K562 (cell line): ENCODE measurements around the gene NMNAT3. TPM values are rescaled to one million over a fixed set of nuclear protein-coding genes. Genes with fewer than 3 reads are reported as not detected.

Experiments
- ATAC-seq: fragments of 200-7000 bp; cut with Tn5 transposase; 3 replicates; pipeline ENCODE4 v1.9.1; 2020; ENCODE audit warnings: moderate library complexity
- BruUV-seq: library from RNA; stranded (reverse); fragments of 400-500 nt; replicated peaks from 2 replicates; lab custom pipeline; 2021; lab: Mats Ljungman, UMichigan
- CTCF ChIA-PET: fragments of 300-600 bp; formaldehyde crosslinking; extraction: SDS; loops from one replicate; lab custom pipeline; 2021; ENCODE audit warnings: low intra/inter-chr PET ratio; lab: Yijun Ruan, JAX
- POLR2A ChIA-PET: fragments of 300-600, 350-650 bp; sonication (Branson Sonifier 250); formaldehyde crosslinking; extraction: SDS; loops from one replicate; lab custom pipeline; 2021; ENCODE audit warnings: antibody characterized with exemption, inconsistent platforms; lab: Yijun Ruan, JAX
- DNase-seq, 4 experiments: peaks; one replicate each; pipeline versions ENCODE4 v3.0.0 to v3.0.0-alpha.2; 2011 to 2018; ENCODE audit warnings: low spot score in 3 of 4, mixed read lengths in 3 of 4; ENCODE audit errors: extremely low read depth in 1 of 4
- FAIRE-seq: peaks from 2 replicates; lab custom pipeline; 2011; peaks lifted over from hg19 to GRCh38; lab: Jason Lieb, UNC
- H2AFZ ChIP-seq: 2 replicates; pipeline ENCODE4 v1.6.0; 2011; ENCODE audit warnings: low read depth, low read length, control low read depth, inconsistent platforms
- H3K27ac ChIP-seq: fragments of 200-600 bp; 3 replicates; pipeline ENCODE4 v1.8.0; 2011; ENCODE audit warnings: low read depth, mild to moderate bottlenecking, control low read depth, inconsistent platforms, low read length, moderate library complexity, mixed read lengths; ENCODE audit errors: extremely low read depth
- H3K27me3 ChIP-seq, 2 experiments: fragments of 300-600 bp in 1 of 2; 2 replicates in 1 of 2; 3 replicates in 1 of 2; pipeline versions ENCODE4 v1.6.0 to v1.8.0; 2011; ENCODE audit warnings: inconsistent platforms in 2 of 2, low read length in 2 of 2, mild to moderate bottlenecking in 1 of 2, mixed read lengths in 1 of 2, moderate library complexity in 1 of 2; ENCODE audit not compliant: control insufficient read depth in 2 of 2, insufficient read depth in 2 of 2
- H3K36me3 ChIP-seq: fragments of 300-600 bp; 3 replicates; pipeline ENCODE4 v1.8.0; 2011; ENCODE audit warnings: mild to moderate bottlenecking, low read length, inconsistent platforms; ENCODE audit not compliant: control insufficient read depth, insufficient read depth
- H3K4me1 ChIP-seq, 2 experiments: fragments of 200-600 bp in 1 of 2; replicated peaks in 1 of 2; 2 replicates in 1 of 2; 3 replicates in 1 of 2; pipeline versions ENCODE4 v1.5.1 to v1.8.0; 2011; ENCODE audit warnings: inconsistent platforms in 2 of 2, low read length in 2 of 2, mild to moderate bottlenecking in 1 of 2, mixed read lengths in 1 of 2, moderate library complexity in 1 of 2; ENCODE audit not compliant: control insufficient read depth in 2 of 2, insufficient read depth in 2 of 2
- H3K4me2 ChIP-seq: 2 replicates; pipeline ENCODE4 v1.6.1; 2011; ENCODE audit warnings: low read length, control low read depth, inconsistent platforms, mixed read lengths; ENCODE audit not compliant: insufficient read depth
- H3K4me3 ChIP-seq: fragments of 200-600 bp; sonication (generic), shearing (Covaris generic); 2 replicates; pipeline ENCODE4 v1.5.1; 2016; ENCODE audit warnings: control low read depth, inconsistent platforms
- H3K79me2 ChIP-seq: fragments of 200-600 bp; 3 replicates; pipeline ENCODE4 v1.8.0; 2011; ENCODE audit warnings: low read length, inconsistent platforms; ENCODE audit not compliant: control insufficient read depth, insufficient read depth
- H3K9ac ChIP-seq, 2 experiments: 2 replicates each; pipeline versions ENCODE4 v1.6.0 to v1.6.1; 2011; ENCODE audit warnings: low read depth in 2 of 2, low read length in 2 of 2, control low read depth in 1 of 2, inconsistent platforms in 1 of 2, mild to moderate bottlenecking in 1 of 2, mixed read lengths in 1 of 2; ENCODE audit not compliant: insufficient read depth in 1 of 2
- H3K9me1 ChIP-seq: one replicate; pipeline ENCODE4 v1.6.0; 2011; ENCODE audit warnings: inconsistent platforms, mild to moderate bottlenecking, low read length, moderate library complexity; ENCODE audit not compliant: control insufficient read depth, insufficient read depth
- H3K9me3 ChIP-seq: replicated peaks from 2 replicates; pipeline ENCODE4 v1.5.1; 2011; ENCODE audit warnings: low read depth, low read length, inconsistent platforms; ENCODE audit not compliant: control insufficient read depth, insufficient read depth
- H4K20me1 ChIP-seq: replicated peaks from 2 replicates; pipeline ENCODE4 v1.6.1; 2011; ENCODE audit warnings: low read length, inconsistent platforms, mixed read lengths; ENCODE audit not compliant: control insufficient read depth, insufficient read depth
- ATF7 ChIP-seq: fragments of 450-650 bp; IDR thresholded peaks from 2 replicates; pipeline ENCODE4 v1.7.1; 2014; ENCODE audit warnings: mild to moderate bottlenecking, moderate library complexity
- FOXP1 ChIP-seq: sonication (generic); formaldehyde crosslinking; IDR thresholded peaks from 2 replicates; pipeline ENCODE4 v1.8.0; 2022; ENCODE audit warnings: mild to moderate bottlenecking, missing genetic modification reagents
- KDM5B ChIP-seq: fragments of 200-600 bp; sonication (generic); IDR thresholded peaks from 2 replicates; pipeline ENCODE4 v1.6.1; 2012; ENCODE audit warnings: low read depth, mild to moderate bottlenecking, moderate library complexity, low read length, control low read depth, inconsistent platforms; ENCODE audit not compliant: insufficient replicate concordance
- NBN ChIP-seq: fragments of 450-650 bp; IDR thresholded peaks from 2 replicates; pipeline ENCODE4 v1.6.1; 2016; ENCODE audit warnings: low read depth, mild to moderate bottlenecking
- RBM15 ChIP-seq: fragments of 200-400 bp; formaldehyde crosslinking; IDR thresholded peaks from 2 replicates; pipeline ENCODE4 v1.6.1; 2018; ENCODE audit warnings: mild to moderate bottlenecking, low read length, moderate library complexity; ENCODE audit not compliant: insufficient read depth
- TAL1 ChIP-seq: fragments of 450-650 bp; IDR thresholded peaks from 2 replicates; pipeline ENCODE4 v1.6.1; 2016; ENCODE audit warnings: mild to moderate bottlenecking
- TCFL5 ChIP-seq: fragments of 250-450 bp; sonication (Bioruptor Pico); conservative IDR thresholded peaks from 2 replicates; pipeline ENCODE4 v1.6.1; 2021; ENCODE audit warnings: mild to moderate bottlenecking, moderate library complexity, matching md5 sums
- THRB ChIP-seq: fragments of 450-650 bp; formaldehyde crosslinking; conservative IDR thresholded peaks from 2 replicates; pipeline ENCODE4 v1.4.0; 2022; ENCODE audit warnings: mild to moderate bottlenecking, missing genetic modification characterization
- WHSC1 ChIP-seq: IDR thresholded peaks from one replicate; pipeline ENCODE4 v1.6.1; 2012; ENCODE audit warnings: low read length, control low read depth, inconsistent platforms
- ZNF124 ChIP-seq: sonication (generic); formaldehyde crosslinking; IDR thresholded peaks from 2 replicates; pipeline ENCODE4 v1.8.1; 2022; ENCODE audit warnings: missing genetic modification reagents
- ZNF146 ChIP-seq: IDR thresholded peaks from one replicate; pipeline ENCODE4 v1.6.1; 2018; ENCODE audit warnings: missing compliant biosample characterization; ENCODE audit not compliant: unreplicated experiment
- ZNF280A ChIP-seq: fragments of 450-650 bp; IDR thresholded peaks from 2 replicates; pipeline ENCODE4 v1.6.1; 2018; ENCODE audit warnings: mild to moderate bottlenecking, low read depth; ENCODE audit not compliant: partially characterized antibody
- ZNF316 ChIP-seq: fragments of 450-650 bp; IDR thresholded peaks from 2 replicates; pipeline ENCODE4 v1.6.1; 2016
- ZNF589 ChIP-seq: fragments of 200-800 bp; sonication (Bioruptor generic); IDR thresholded peaks from 2 replicates; pipeline ENCODE4 v1.6.1; 2016; ENCODE audit warnings: low read depth, missing genetic modification characterization, missing compliant biosample characterization
- WGBS: fragments of 100-300 bp; shearing (Covaris generic); methylation state at CpG from one replicate; pipeline ENCODE4 v1.1.6; 2016; ENCODE audit warnings: low coverage, mixed read lengths; ENCODE audit not compliant: insufficient coverage; ENCODE audit errors: missing lambda C conversion rate; 5-methylcytosine and 5-hydroxymethylcytosine counted together
- in situ Hi-C: fragments of 300-500 bp; cut with MboI; formaldehyde crosslinking; loops from 4 replicates; pipeline ENCODE4 v1.15.0; 2018; ENCODE audit warnings: inconsistent platforms, mixed read lengths
- intact Hi-C: fragments of 100-400 bp; cut with micrococcal nuclease; formaldehyde crosslinking; loops from 2 replicates; pipeline ENCODE4 v1.14.2; 2022
- polyA plus RNA-seq, 8 experiments: library from polyadenylated mRNA; depleted of rRNA in 4 of 8; stranded (reverse) in 5 of 8; unstranded in 3 of 8; fragments of >200 nt; fragmentation: Nextera tagmentation in 2 of 8; fragmentation: Illumina TruSeq in 1 of 8; extraction: Ambion mirVana in 2 of 8; extraction: Trizol in 1 of 8; gene quantifications; 2 replicates each; pipeline versions ENCODE4 v1.2.1 to v1.2.3, GENCODE V29; 2011 to 2014; ENCODE audit warnings: inconsistent platforms in 1 of 8, missing spikeins in 1 of 8
- total RNA-seq, 7 experiments: library from RNA; depleted of rRNA in 6 of 7; stranded (reverse); fragments of >200 nt in 6 of 7; fragmentation: Illumina TruSeq in 2 of 7; extraction: Trizol in 2 of 7; gene quantifications; 2 replicates each; pipeline versions ENCODE4 v1.2.1 to v1.2.3, GENCODE V29; 2011 to 2021; ENCODE audit warnings: low replicate concordance in 1 of 7

NMNAT3 gene
- total and polyA plus RNA-seq, 9 of the 15 experiments (the other 6 are each of a cell fraction or from before 2014, with no cell fraction given), result 2.3 to 12.5 (median 6.6) TPM

- H3K79me2 ChIP-seq, result no peaks in the 10 kb centered on the region
- DNase-seq, result no peak
- no peaks in the 10 kb centered on the region for H4K20me1 ChIP-seq
- in situ Hi-C loops, result no loop called here
- no peaks in the 10 kb centered on the region for H3K9me3 ChIP-seq
- no peaks in the 10 kb centered on the region for H3K4me1 ChIP-seq
- BruUV-seq, result no TSS peak
- TF ChIP-seq ZNF316 (no peak), TAL1 (no peak), KDM5B (no peak), FOXP1 (CRISPR knock-in tag) (no peak), ZNF280A (no peak), WHSC1 (no peak), NBN (no peak), THRB (CRISPR knock-in tag) (no peak), RBM15 (no peak), ZNF589 (no peak), ZNF146 (no peak), TCFL5 (no peak), ATF7 (no peak), ZNF124 (CRISPR knock-in tag) (no peak)
- TF ChIP-seq, all 486 proteins: peak for 0
- FAIRE-seq (no peak), ATAC-seq (no peak)
- Histone ChIP-seq H3K4me3 (no peak overlapping the region), H3K27ac (no peak overlapping the region), H3K36me3 (no peaks in the 10 kb centered on the region), H3K27me3 (no peaks in the 10 kb centered on the region), H3K9ac (no peak overlapping the region), H3K9me1 (no peaks in the 10 kb centered on the region), H2AFZ (no peak overlapping the region), H3K4me2 (no peak overlapping the region)
- WGBS, result 4% methylated on average over 5 of the region's 5 CpGs
- CTCF ChIA-PET, result no interaction called here
- POLR2A ChIA-PET, result interaction anchor here (0.6 kb wide), 1 partner anchor 11 kb away, joined by 3 read pairs; no protein-coding TSS in a partner anchor
- intact Hi-C loops, result no loop called here
These were observed 76.4 kb downstream of the NMNAT3 start for GRCh38 chr3:139601191-139601961.
